Measurements from ENCODE around the gene DDX43.
"Not testable (repeated sequence)": the region's sequence is repeated elsewhere in the genome, so short reads cannot be mapped to it uniquely, and the experiment has no call there.

DDX43 gene

DNA sequence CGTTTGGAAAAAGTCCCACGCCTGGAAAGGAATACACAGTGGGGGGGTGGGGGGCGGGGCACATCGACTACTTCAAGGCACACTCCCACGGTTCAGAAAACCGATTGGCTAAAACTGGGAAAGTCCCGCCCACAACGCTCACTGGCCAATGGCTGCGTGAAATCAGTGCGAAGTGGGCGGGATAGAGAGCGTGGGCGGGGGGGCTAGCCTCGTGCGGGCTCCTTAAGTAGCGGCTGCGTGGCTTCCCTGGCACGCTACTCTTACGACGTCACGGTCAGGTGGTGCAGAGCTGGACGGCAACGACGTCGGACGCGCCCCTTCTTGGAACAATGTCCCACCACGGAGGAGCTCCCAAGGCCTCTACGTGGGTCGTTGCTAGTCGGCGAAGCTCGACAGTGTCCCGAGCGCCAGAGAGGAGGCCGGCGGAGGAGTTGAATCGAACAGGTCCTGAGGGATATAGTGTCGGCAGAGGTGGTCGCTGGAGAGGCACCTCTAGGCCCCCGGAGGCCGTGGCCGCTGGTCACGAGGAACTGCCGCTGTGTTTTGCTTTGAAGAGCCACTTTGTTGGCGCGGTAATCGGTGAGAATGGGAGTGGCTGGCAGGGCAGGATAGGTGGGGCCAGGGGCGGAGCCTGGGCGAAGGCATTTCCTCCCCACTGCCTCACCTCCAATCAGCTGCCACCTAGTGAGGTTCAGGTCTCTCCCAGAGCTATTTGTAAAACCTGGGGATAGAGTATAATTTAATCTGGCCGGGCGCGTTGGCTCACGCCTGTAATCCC lies at the start of gene DDX43:
Gene DDX43 (plus strand): TSS at position 252 of the 778 bp plus-strand sequence. CDS start 78 bp downstream, at position 330.
- no peak for DNase-seq

DNA sequence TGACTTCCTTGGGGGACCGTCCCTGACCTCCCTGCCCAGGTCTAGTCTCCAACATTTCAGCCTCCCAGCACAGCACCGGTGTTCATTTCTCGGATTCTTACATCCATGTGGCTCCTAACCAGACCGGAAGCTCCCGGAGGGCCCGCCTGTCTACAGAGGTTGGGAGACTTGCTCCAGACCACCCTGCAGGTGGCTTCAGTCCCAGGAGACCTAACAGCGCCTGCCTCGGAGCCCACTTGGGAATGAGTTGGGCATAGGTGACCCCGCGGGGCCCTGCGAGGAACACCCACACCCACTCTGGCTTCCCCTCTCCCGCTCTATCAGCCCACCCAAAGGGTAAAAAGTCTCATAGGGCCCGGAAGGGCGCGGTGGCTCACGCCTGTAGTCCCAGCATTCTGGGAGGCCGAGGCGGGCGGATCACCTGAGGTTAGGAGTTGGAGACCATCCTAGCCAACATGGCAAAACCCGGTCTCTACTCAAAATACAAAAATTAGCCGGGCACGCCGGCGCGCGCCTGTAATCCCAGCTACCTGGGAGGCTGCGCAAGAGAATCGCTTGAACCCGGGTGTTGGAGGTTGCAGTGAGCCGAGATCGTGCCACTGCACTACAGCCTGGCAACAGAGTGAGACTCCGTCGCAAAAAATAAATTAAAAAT lies 46.0 kb upstream of the DDX43 start:
- DNase-seq = no peak

DNA sequence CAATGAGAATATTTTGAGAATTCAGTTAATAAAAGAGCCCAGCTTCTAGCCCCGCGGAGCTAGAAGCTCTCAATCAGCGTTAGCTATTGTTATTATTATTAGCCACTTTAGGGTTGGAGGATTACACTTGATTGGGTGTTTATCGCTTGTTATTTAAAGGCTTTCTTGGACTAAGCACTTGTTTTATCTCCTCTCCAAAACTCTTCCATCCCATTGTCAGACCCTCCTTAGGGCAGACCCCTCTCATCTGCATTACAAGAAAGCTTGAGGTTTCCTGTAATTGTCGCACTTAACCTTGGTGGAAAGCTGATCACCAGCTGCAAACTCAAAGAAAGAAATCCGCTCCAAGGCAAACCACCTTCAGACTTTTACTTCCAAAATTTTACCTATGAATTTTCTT lies 45.3 kb upstream of the DDX43 start:
- DNase-seq = no peak

DNA sequence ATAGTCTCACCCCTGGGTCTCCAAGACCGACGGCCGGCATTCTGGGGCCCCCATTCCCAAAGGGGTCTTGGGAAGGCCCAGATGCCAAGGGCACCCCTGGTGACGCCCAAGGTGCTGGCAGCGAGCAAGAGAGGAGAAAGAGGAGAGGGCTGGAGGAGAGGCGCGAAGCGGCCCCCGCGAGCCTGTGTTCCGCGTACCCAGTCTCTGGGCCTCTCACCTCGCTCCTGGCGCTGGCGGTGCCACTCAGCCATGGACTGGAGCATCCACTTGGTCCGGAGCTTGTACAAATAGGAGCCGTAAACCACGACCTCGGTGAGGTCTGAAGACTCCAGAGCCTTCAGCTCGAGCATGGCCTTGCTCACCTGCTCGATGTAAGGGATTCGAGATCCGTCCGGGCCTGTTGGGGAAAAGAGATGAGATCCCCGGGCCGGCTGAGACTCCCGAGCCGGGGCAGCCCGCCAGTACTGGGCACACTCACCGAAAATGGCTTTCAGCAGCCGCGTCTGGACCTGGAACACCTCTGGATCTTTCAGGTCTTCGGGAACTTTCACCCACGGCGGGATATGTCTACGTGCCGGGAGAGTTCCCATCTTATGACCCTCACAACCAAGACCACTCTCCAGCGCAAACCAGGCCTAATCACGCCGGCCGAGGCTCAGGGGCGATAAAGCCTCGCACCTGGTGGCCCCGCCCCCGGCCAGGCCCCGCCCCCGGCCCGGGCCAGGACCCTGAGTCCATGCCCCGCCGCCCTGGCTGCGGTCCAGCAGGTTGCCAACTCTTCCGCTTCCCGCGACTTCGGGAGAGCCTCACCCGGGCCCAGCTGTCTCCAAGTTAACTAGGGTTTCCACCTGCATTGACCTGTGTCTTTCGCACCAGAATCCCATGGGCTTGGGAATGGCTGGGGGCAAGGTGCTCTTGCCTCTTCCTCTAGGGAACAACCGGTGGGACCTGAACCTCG lies 40.7 kb upstream of the DDX43 start, which contains the start of gene DPPA5:
Gene DPPA5 (minus strand): TSS at position 641 of the 958 bp plus-strand sequence. CDS start 51 bp downstream, at position 590.
- no peak for DNase-seq

DNA sequence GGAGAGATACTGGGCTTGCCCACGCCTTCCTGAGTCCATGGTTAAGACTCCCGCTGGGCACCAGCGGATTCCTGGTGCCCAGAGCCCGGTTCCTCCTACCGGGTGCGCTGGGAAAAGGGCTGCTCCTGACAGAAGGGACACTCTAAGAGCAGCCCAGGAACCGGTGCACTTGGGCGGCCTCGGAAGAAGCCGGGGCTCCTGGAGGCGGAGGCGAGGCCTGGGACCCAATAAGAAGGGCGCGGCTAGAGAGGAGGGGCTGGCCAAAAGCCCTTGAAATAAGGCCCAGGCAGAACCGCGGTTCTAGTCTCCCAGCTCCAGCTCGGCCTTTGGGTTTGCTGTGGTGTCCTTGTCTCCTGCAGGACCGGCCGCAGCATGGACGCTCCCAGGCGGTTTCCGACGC lies 32.3 kb upstream of the DDX43 start, which contains the start of gene KHDC3L:
Gene KHDC3L (plus strand): TSS at position 301 of the 400 bp plus-strand sequence. CDS start 72 bp downstream, at position 373.
- DNase-seq = no peak

DNA sequence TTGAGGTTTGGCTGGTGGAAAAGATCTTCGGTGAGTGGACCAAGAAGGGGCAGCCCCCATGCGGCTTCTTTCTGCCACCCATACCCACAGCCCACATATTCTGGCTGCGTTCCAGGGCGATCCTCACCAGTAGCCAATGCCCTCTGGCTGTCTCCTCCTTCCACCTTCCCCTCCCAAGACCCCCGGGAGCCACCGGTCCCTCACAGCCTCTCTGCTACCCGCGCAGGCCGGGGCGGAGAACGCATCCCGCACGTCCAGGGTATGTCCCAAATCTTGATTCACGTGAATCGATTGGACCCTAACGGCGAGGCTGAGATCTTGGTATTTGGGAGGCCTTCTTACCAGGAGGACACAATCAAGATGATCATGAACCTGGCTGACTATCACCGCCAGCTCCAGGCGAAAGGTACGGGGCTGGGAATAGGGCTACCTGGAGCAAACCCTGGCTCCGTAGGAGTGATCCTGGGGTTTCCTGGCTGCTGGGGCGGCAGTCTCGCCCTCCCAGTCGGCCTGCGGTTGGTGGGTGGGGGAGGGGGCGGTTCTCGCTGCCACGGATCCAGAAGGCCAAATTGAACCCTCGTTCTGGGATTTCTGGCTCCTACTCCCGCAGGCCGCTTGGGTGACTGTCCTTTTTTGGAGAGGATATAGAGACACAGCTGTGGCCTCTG lies 31.6 kb upstream of the DDX43 start:
- DNase-seq = no peak

DNA sequence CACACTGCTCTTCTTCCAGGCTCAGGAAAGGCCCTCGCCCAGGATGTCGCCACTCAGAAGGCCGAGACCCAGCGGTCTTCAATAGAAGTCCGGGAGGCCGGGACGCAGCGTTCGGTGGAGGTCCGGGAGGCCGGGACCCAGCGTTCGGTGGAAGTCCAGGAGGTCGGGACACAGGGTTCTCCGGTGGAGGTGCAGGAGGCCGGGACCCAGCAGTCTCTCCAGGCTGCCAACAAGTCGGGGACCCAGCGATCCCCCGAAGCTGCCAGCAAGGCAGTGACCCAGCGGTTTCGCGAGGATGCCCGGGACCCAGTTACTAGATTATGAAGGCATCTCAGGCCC lies 31.1 kb upstream of the DDX43 start:
- DNase-seq = no peak

DNA sequence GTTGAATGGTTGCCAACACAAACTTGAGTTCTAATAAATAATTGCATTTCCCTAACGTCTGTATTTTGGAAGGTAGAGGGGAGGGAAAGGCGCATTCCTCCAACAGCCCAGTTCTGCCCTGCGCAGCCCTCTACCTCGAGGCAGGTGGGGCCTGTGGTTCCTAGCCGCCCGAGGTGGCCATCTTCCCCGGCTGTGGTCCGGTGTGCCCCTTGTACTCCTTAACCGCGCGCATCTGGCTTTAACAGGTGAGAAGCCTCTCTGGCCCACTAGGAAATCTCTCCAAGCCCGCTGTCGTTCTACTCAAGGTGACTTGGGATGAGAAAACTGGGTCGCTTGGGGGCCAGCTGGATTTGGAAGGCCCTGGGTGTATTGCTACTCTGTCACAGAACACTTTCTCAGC lies 30.5 kb upstream of the DDX43 start:
- DNase-seq = no peak

DNA sequence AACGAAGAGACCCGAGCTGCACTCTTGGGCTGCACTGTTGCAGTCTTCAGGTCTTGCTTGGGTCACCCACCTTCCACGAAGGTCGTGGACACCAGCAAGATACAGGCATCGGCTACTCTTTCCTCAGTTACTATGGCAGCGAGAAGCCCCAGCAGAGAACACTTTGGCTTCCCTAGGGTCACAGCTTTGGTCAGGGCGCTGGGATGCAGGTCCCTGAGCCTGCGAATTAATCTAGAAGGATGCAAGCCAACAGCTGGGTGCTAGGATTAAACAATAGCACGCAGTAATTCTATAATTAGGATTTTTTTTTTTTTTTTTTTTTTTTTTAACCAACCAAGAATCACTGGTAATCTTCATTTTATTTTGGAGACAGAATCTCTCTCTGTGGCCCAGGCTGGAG lies 30.1 kb upstream of the DDX43 start:
- DNase-seq = no peak

DNA sequence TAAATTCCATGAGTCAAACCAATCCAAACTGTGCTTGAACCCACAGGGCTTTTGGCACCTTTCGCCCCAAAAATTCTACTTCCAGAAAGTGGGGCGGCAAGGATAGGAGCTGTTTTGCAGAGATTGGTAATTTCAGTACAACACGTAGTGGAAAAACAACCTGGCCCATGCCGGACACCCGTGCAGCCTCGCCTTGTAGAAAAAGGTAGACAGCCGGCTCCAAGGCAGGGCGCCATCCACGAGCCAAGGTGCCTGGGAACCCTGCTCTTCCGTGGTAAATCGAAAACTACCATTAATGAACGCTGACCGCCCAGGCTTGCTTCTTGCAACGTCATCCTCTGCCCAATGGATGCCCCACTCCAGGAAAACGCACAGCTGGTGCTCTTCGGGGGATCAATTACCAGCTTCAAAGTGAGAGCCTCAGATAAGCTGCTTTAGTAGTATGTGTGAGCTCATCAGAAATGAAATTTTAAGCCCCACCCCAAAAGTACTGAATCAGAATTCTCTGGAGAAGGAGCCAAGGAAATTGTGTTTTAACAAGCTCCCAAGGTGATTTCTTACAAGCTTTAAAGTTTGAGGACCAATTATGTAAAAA lies 26.8 kb upstream of the DDX43 start:
- DNase-seq = peak in 1 of 3 experiments; percentile 15

DNA sequence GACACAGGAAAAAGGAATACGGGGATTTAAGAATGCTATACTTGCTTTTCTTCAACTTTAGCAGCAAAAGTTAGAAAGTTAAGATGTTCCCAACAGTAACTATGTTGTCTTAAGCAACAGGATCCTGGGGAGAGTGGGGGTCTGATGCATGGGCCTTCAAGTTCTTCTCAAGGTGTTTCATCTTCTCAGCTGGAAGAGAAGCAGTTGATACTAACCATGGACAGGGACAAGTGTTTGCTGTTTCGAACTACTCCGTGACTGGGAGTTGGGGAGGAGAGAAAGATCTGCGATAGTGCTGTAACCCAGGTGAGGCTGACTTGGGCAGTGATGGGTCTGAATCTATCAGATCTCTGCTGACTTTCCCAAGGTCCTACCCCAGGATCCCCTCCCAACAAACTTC lies 26.0 kb upstream of the DDX43 start:
- DNase-seq = no peak

DNA sequence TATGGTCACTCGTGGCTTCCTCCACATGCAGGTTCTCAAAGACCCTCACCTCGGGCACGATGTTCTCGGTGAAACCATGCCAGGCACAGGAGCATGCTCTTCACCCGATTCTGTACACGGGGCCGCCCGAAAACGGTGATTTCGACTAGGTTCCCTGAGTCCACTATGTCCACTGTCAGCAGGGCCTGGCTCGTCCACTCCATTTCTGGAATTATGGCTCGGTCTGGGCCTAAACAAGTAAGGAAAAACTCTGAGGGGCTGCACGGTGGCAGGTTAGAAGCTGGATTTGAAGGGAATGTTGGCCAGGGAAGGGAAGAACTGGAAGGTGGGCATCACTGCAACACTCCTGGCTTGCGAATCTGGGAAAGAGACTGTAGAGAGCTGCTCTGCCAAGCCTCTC lies 25.5 kb upstream of the DDX43 start:
- no peak for DNase-seq

DNA sequence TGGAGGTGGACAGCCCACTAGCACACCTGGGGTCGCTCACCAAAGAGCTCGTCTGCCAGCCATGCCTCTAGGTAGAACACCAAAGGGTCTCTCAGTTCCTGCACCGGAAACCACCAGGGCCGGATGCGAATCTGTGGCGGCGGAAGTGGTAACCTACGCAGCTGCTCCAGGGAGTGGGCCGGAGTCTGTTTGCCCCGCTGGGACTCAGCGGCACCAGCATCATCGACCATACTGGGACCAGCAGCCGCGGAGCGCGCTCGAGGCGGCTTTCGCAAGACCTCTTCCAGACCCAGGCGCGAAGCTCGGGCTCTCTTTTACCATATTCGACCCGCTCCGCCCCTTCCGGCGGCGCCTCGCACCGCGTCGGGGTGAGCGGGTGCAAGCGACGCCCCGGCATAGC lies 25.1 kb upstream of the DDX43 start, which contains the start of gene OOEP:
Gene OOEP (minus strand): TSS at position 335 of the 400 bp plus-strand sequence. CDS start 105 bp downstream, at position 230.
- DNase-seq = no peak

DNA sequence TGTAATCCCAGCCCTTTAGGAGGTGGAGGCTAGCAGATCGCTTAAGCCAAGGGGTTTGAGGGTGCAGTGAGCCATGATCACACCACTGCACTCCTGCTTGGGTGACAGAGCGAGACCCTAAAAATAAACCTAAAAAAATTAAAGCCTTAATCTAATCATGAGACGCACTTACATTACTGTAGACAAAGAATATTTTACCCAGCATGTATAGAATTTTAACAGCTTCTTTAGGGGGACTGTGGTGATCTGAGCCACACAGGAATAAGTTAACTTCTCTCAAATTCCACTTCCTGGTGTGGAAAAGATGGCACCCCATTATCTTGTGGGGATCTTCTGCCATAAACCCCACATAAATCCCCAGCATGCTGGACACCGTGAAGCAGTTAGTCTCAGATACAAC lies 22.6 kb upstream of the DDX43 start:
- DNase-seq = no peak

DNA sequence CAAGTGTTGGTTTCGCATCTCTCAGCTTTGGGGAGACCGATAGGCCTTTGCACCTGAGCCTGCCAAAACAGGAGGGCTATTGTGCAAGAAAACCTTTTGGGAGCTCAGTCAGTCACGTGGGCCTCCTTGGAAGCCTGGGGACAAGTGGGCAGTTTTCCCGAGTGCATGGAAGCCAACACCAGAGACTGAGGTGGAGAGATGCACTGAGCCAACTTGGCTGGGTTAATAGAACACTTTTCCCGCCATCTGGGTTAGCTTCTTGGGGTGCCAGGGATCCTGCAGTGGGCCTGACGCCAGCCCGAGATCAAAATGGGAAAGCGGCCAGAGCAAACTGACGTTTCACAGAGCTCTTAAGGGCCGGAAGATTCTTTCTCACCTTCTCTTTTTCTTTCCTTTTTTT lies 22.1 kb upstream of the DDX43 start:
- no peak for DNase-seq

DNA sequence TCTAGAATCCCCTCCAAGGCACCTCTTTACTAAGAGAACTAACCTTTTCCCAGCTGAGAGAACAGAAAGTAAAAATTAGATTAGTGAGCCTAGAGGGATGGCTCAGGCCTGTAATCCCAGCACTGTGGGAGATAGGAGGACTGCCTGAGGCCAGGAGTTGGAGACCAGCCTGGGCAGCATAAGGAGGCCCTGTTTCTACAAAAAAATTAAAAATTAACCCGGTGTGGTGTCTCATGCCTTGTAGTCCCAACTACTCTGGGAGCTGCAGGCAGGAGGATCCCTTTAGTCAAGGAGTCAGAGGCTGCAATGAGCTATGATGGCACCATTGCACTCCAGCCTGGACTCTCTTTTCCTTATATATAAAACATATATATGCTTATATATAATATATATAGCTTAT lies 19.4 kb upstream of the DDX43 start:
- DNase-seq = no peak

DNA sequence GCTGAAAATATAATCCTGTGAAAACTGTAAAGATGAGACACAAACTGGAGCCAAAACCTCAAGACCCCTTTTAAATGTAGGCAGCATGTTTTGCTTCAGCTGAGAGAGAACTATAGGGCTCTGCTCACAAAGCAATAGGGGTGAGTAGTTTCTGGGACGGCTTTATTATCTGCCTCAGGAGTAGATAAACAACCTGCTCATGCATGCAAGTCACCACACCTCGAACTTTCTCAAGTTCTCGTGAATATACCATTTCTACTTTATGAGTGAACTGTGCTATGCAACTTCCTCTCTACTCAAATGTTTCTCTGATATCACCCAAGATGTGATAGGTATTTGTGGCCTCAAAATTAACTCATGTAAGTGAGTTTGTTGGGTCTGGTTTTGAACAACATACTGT lies 17.4 kb upstream of the DDX43 start:
- no peak for DNase-seq

DNA sequence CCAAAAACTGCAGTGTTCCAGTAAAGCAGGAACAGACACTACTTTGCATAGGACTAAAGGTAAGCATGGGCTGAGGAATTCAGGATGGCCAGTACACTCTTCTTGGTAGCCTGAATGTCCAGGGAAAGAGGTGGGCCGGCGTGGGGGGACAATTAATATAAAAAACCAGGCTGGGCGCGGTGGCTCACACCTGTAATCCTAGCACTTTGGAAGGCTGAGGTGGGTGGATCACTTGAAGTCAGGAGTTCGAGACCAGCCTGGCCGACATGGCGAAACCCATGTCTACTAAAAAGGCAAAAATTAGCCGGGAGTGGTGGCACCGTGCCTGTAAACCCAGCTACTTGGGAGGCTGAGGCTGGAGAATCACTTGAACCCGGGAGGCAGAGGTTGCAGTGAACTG lies 13.1 kb upstream of the DDX43 start:
- not testable (repeated sequence) for DNase-seq

DNA sequence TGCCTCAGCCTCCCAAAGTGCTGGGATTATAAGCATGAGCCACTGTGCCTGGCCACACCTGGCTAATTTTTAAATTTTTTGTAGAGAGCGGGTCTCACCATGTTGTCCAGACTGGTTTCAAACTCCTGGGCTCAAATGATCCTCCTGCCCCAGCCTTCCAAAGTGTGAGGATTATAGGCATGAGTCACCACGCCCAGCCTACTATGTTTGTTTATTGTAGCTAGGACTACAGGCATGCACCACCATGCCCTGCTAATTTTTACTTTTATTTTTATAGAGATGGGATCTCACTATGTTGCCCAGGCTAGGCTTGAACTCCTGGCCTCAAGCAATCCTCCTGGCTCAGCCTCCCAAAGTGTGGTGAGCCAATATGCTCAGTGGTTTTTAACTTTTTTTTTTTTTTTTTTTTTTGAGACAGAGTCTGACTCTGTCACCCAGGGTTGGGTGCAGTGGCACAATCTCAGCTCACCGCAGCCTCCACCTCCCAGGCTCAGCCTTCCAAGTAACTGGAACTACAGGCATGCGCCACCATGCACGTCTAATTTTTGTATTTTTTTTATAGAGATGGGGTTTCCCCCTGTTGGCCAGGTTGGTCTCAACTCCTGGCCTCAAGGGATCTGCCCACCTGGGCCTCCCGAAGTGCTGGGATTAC lies 12.0 kb upstream of the DDX43 start:
- no peak for DNase-seq

DNA sequence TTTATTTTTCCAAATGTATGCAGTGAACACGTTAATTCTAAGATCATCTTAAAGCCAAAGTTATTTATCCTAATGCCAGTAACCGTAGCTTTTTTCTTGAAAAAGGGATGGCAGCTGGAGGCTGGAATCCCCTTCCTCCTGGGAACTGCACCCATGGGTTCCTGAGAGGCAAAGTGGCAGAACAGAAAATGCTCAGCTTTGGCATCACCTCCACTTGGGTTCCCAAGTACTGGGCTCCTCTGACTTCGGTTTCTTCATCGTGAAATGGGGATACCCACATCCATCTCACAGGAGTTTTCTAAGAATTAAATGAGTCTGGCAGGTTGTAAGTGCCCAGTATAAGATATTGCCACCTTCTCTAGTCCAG lies 6.2 kb upstream of the DDX43 start:
- no peak for DNase-seq

DNA sequence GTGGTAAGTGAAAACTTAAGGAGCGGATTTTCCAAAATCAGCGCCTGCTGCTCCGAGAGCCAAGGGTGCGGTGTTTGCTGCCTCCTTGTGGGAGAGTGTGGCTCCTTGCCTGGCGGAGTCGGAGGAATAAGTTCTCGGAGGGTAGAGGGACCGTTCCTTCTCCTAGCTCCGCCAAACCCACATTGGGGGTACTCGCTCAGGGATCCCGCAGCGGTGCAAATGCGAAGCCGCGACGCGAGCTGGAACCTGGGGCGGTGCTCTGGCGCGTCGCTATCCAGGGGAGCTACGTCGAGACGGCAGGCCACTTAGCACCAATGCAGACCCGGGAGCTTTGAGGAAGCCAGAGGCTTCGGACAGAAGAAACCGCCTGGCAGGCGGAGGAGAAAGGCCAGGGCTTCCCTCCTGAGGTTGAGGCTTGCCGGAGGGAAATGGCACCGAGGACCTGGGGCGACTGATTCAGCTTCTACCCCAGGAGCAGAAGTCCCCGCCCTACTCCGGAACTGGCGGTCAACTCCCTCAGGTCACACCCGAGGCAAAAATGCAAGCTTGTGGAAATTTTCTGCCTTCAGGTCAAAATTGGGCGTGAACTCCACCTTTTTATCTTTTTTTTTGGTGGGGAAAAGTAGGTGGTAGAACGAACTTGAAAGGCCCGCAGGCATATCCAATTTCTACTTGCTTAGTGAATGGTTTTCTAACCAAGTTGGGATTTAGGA lies 5.7 kb upstream of the DDX43 start:
- peak; percentile 26 to 33 (median 26) for DNase-seq
